H9 (cell line): ENCODE data around the gene SETD4. TPM values are rescaled to one million over a fixed set of nuclear protein-coding genes. Genes with fewer than 3 reads are reported as not detected.

ENCODE experiments used
- DNase-seq: peaks from one replicate; pipeline ENCODE4 v3.0.0-alpha.2; 2017
- H2AFZ ChIP-seq: one replicate; pipeline ENCODE4 v1.6.1; 2013; ENCODE audit warnings: mild to moderate bottlenecking, low read length, control low read depth, moderate library complexity
- H2AK5ac ChIP-seq: 2 replicates; pipeline ENCODE4 v1.6.1; 2013; ENCODE audit warnings: low read length, control low read depth, mixed read lengths; ENCODE audit not compliant: insufficient read length
- H2BK120ac ChIP-seq: one replicate; pipeline ENCODE4 v1.6.1; 2013; ENCODE audit warnings: low read depth, mild to moderate bottlenecking, low read length, control low read depth, inconsistent platforms; ENCODE audit not compliant: poor library complexity, severe bottlenecking
- H2BK12ac ChIP-seq: 2 replicates; pipeline ENCODE4 v1.6.1; 2013; ENCODE audit warnings: low read length, control low read depth, mixed read lengths, low read depth; ENCODE audit not compliant: insufficient read length
- H2BK15ac ChIP-seq: 2 replicates; pipeline ENCODE4 v1.6.1; 2013; ENCODE audit warnings: low read depth, low read length, control low read depth
- H2BK20ac ChIP-seq: one replicate; pipeline ENCODE4 v1.6.1; 2013; ENCODE audit warnings: low read depth, mild to moderate bottlenecking, low read length, control low read depth, inconsistent platforms; ENCODE audit not compliant: poor library complexity, severe bottlenecking
- H2BK5ac ChIP-seq: 2 replicates; pipeline ENCODE4 v1.6.1; 2013; ENCODE audit warnings: low read length, control low read depth, mixed read lengths; ENCODE audit not compliant: insufficient read length
- H3K14ac ChIP-seq: 2 replicates; pipeline ENCODE4 v1.6.1; 2013; ENCODE audit warnings: low read length, control low read depth; ENCODE audit not compliant: insufficient read depth
- H3K18ac ChIP-seq: 2 replicates; pipeline ENCODE4 v1.6.1; 2013; ENCODE audit warnings: low read depth, mild to moderate bottlenecking, mixed read lengths, low read length, control low read depth; ENCODE audit not compliant: insufficient read length
- H3K23ac ChIP-seq: 2 replicates; pipeline ENCODE4 v1.6.1; 2013; ENCODE audit warnings: low read length, control low read depth, mixed read lengths, low read depth; ENCODE audit not compliant: insufficient read length
- H3K23me2 ChIP-seq: 2 replicates; pipeline ENCODE4 v1.6.1; 2013; ENCODE audit warnings: low read depth, mild to moderate bottlenecking, mixed read lengths, low read length, control low read depth; ENCODE audit not compliant: insufficient read length, poor library complexity, severe bottlenecking
- H3K27ac ChIP-seq: 2 replicates; pipeline ENCODE4 v1.5.1; 2013; ENCODE audit warnings: low read length, control low read depth, mixed read lengths, low read depth; ENCODE audit not compliant: insufficient read length
- H3K27me3 ChIP-seq: 2 replicates; pipeline ENCODE4 v1.6.1; 2013; ENCODE audit warnings: low read length, control low read depth, inconsistent platforms; ENCODE audit not compliant: insufficient read depth
- H3K4ac ChIP-seq: 2 replicates; pipeline ENCODE4 v1.6.1; 2013; ENCODE audit warnings: low read depth, mild to moderate bottlenecking, control low read depth, inconsistent platforms, low read length, moderate library complexity
- H3K4me1 ChIP-seq: 2 replicates; pipeline ENCODE4 v1.6.1; 2013; ENCODE audit warnings: low read length, control low read depth, inconsistent platforms; ENCODE audit not compliant: insufficient read depth
- H3K4me2 ChIP-seq: 2 replicates; pipeline ENCODE4 v1.6.1; 2013; ENCODE audit warnings: low read length, control low read depth, mixed read lengths; ENCODE audit not compliant: insufficient read length, insufficient read depth
- H3K56ac ChIP-seq: 2 replicates; pipeline ENCODE4 v1.6.1; 2013; ENCODE audit warnings: low read depth, mild to moderate bottlenecking, mixed read lengths, low read length, control low read depth; ENCODE audit not compliant: insufficient read length
- H3K79me1 ChIP-seq: 2 replicates; pipeline ENCODE4 v1.6.1; 2013; ENCODE audit warnings: low read depth, mild to moderate bottlenecking, moderate library complexity, low read length, control low read depth, inconsistent platforms; ENCODE audit not compliant: insufficient read depth, poor library complexity, severe bottlenecking
- H3K79me2 ChIP-seq: 2 replicates; pipeline ENCODE4 v1.6.1; 2013; ENCODE audit warnings: low read length, control low read depth, inconsistent platforms; ENCODE audit not compliant: insufficient read depth
- H3K9ac ChIP-seq: 2 replicates; pipeline ENCODE4 v1.6.1; 2013; ENCODE audit warnings: low read length, control low read depth, mixed read lengths; ENCODE audit not compliant: insufficient read length; ENCODE audit errors: extremely low read depth
- H3K9me3 ChIP-seq: one replicate; pipeline ENCODE4 v1.6.1; 2013; ENCODE audit warnings: low read depth, low read length, inconsistent platforms; ENCODE audit not compliant: control insufficient read depth
- H3T11ph ChIP-seq: one replicate; pipeline ENCODE4 v1.6.1; 2013; ENCODE audit warnings: mild to moderate bottlenecking, low read length, control low read depth, inconsistent platforms
- H4K20me1 ChIP-seq: one replicate; pipeline ENCODE4 v1.6.1; 2013; ENCODE audit not compliant: control insufficient read depth, insufficient read length, insufficient read depth
- H4K5ac ChIP-seq: 2 replicates; pipeline ENCODE4 v1.6.1; 2013; ENCODE audit warnings: low read depth, mild to moderate bottlenecking, mixed read lengths, low read length, control low read depth; ENCODE audit not compliant: insufficient read length
- H4K8ac ChIP-seq: replicated peaks from 2 replicates; pipeline ENCODE4 v1.6.1; 2013; ENCODE audit warnings: low read length, control low read depth, mixed read lengths, low read depth; ENCODE audit not compliant: insufficient read length
- H4K91ac ChIP-seq: 2 replicates; pipeline ENCODE4 v1.6.1; 2013; ENCODE audit warnings: low read depth, mild to moderate bottlenecking, moderate library complexity, mixed read lengths, low read length, control low read depth; ENCODE audit not compliant: insufficient read length
- H3K27ac Mint-ChIP-seq, 3 experiments: 2 replicates in 2 of 3; 3 replicates in 1 of 3; pipeline ENCODE4 v1.8.0; 2020 to 2021; ENCODE audit warnings: mixed read lengths in 3 of 3, mild to moderate bottlenecking in 1 of 3, moderate library complexity in 1 of 3
- H3K27me3 Mint-ChIP-seq: 2 replicates; pipeline ENCODE4 v1.8.0; 2021; ENCODE audit warnings: low read depth, mild to moderate bottlenecking, moderate library complexity, mixed read lengths
- H3K36me3 Mint-ChIP-seq, 3 experiments: 2 replicates in 2 of 3; 3 replicates in 1 of 3; pipeline ENCODE4 v1.8.0; 2020 to 2021; ENCODE audit warnings: low read depth in 3 of 3, mixed read lengths in 3 of 3; ENCODE audit not compliant: insufficient read depth in 1 of 3
- H3K4me1 Mint-ChIP-seq, 2 experiments: 2 replicates each; pipeline ENCODE4 v1.8.0; 2020; ENCODE audit warnings: mixed read lengths in 2 of 2
- H3K4me3 Mint-ChIP-seq, 2 experiments: 2 replicates in 1 of 2; 3 replicates in 1 of 2; pipeline ENCODE4 v1.8.0; 2020 to 2021; ENCODE audit warnings: mild to moderate bottlenecking in 2 of 2, mixed read lengths in 2 of 2, moderate library complexity in 1 of 2
- H3K9me3 Mint-ChIP-seq, 2 experiments: 2 replicates in 1 of 2; 3 replicates in 1 of 2; pipeline ENCODE4 v1.8.0; 2020; ENCODE audit warnings: mild to moderate bottlenecking in 2 of 2, mixed read lengths in 2 of 2, moderate library complexity in 1 of 2
- WGBS: extraction: QIAGEN DNeasy Blood & Tissue Kit; methylation state at CpG from one replicate; pipeline ENCODE4 v1.1.7; 2013; ENCODE audit warnings: missing lambda C conversion rate, low lambda C conversion rate, mixed read lengths; ENCODE audit not compliant: insufficient read length; ENCODE audit errors: extremely low coverage; 5-methylcytosine and 5-hydroxymethylcytosine counted together
- total RNA-seq: library from RNA; stranded (reverse); gene quantifications from 2 replicates; pipeline ENCODE4 v1.2.1, GENCODE V29; 2021
- TF ChIP-seq, protein P1 (sequence below): fragments of 200-600 bp; sonication (generic); conservative IDR thresholded peaks from 3 replicates; pipeline ENCODE4 v1.8.0; 2021; ENCODE audit warnings: antibody characterized with exemption, mild to moderate bottlenecking

Gene SETD4
- total RNA-seq, 1 experiment from 2014 or later = 52.5 TPM

DNA sequence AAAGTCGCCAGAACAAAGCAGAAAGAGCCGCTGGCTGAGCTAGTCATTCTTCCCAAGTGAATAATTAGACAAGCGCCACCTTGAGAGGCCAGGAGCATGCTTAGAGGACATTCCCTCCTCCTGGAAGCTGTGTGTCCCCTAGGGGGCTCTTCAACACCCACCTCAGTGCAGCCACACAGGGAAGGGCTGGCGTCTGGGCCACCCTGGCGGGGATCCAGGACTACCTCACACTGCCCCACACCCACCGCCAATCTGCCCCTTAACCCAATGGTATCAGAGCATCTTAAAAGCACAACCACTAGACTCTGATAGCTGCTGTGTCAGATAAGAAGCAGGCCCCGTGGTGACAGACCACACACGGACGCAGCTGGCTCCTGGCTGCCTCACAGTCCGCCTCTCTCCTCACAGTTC lies 24.9 kb downstream of the SETD4 start:
- Histone ChIP-seq H3K27ac (no peak overlapping the region), H3K23ac (no peak overlapping the region), H3K23me2 (no peaks in the 10 kb centered on the region), H3K4ac (no peak overlapping the region), H2BK5ac (no peak overlapping the region), H3K79me1 (no peaks in the 10 kb centered on the region), H2AK5ac (no peak overlapping the region), H2BK120ac (no peak overlapping the region), H3K4me1 (no peaks in the 10 kb centered on the region), H3K4me2 (no peak overlapping the region), H3K56ac (no peak overlapping the region), H3K27me3 (no peaks in the 10 kb centered on the region), H3K9me3 (no peaks in the 10 kb centered on the region), H4K20me1 (no peaks in the 10 kb centered on the region), H3K9ac (no peak overlapping the region), H4K5ac (no peak overlapping the region), H2AFZ (no peak overlapping the region), H3K79me2 (no peaks in the 10 kb centered on the region), H3K18ac (no peak overlapping the region), H3T11ph (no peak overlapping the region), H4K8ac (no peak overlapping the region), H2BK20ac (no peak overlapping the region), H2BK12ac (no peak overlapping the region), H4K91ac (no peak overlapping the region), H3K14ac (no peak overlapping the region; the same call in 1 of the 2 replicates), H2BK15ac (no peak overlapping the region)
- peak; percentile 49 for DNase-seq
- Mint-ChIP-seq H3K4me3 (peak overlapping the region in 1 of 2 experiments; percentile 36; a peak in 1 of 5 replicates), H3K36me3 (peaks cover 29 to 60% (median 48%) of the 10 kb centered on the region in 3 experiments), H3K9me3 (no peaks in the 10 kb centered on the region), H3K27ac (peak overlapping the region; percentile 34 to 95 (median 88); a peak in 5 of 7 replicates), H3K4me1 (peaks cover 14 to 19% of the 10 kb centered on the region in 2 experiments), H3K27me3 (no peaks in the 10 kb centered on the region; the same call in 1 of the 2 replicates)
- no CpG with 5 or more reads among the region's 10 CpGs for WGBS
- TF ChIP-seq, protein P1, sequence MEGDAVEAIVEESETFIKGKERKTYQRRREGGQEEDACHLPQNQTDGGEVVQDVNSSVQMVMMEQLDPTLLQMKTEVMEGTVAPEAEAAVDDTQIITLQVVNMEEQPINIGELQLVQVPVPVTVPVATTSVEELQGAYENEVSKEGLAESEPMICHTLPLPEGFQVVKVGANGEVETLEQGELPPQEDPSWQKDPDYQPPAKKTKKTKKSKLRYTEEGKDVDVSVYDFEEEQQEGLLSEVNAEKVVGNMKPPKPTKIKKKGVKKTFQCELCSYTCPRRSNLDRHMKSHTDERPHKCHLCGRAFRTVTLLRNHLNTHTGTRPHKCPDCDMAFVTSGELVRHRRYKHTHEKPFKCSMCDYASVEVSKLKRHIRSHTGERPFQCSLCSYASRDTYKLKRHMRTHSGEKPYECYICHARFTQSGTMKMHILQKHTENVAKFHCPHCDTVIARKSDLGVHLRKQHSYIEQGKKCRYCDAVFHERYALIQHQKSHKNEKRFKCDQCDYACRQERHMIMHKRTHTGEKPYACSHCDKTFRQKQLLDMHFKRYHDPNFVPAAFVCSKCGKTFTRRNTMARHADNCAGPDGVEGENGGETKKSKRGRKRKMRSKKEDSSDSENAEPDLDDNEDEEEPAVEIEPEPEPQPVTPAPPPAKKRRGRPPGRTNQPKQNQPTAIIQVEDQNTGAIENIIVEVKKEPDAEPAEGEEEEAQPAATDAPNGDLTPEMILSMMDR = peak; percentile 46; the same call in 1 of the 3 replicates
